ENCODE measurements around the gene ENPP6. TPM values are rescaled to one million over a fixed set of nuclear protein-coding genes. Genes with fewer than 3 reads are reported as not detected.
"Not testable (repeated sequence)": the region's sequence is repeated elsewhere in the genome, so short reads cannot be mapped to it uniquely, and the experiment has no call there.

Gene ENPP6
- total and polyA plus RNA-seq, 3 experiments from 2014 or later, result 0.04 to 0.07 TPM; not detected in 1

GRCh38 chr4:184148738-184149637 is 68.7 kb downstream of the ENPP6 start:
- ChIA-PET CTCF (no interaction called here), POLR2A (no interaction called here)
- no peak overlapping the region for H3K4me3 ChIP-seq (ENCODE audit: low read length)
- H3K36me3 ChIP-seq (ENCODE audit: insufficient read depth, low read length), result no peaks in the 10 kb centered on the region
- H3K4me3 Mint-ChIP-seq, result no peak overlapping the region
- no peaks in the 10 kb centered on the region for H3K4me1 ChIP-seq (ENCODE audit: insufficient read depth, low read length)
- no peaks in the 10 kb centered on the region for H3K4me1 Mint-ChIP-seq
- H3K27me3 Mint-ChIP-seq, result peaks cover 2 to 22% of the 10 kb centered on the region in 2 donors
- no peaks in the 10 kb centered on the region for H3K9me3 ChIP-seq (ENCODE audit: low read length)
- H3K27ac ChIP-seq (ENCODE audit: low read depth, low read length), result no peak overlapping the region
- no peak overlapping the region for H3K27ac Mint-ChIP-seq
- no peaks in the 10 kb centered on the region for H3K36me3 Mint-ChIP-seq
- H3K27me3 ChIP-seq (ENCODE audit: insufficient read depth, low read length, poor library complexity, severe bottlenecking), result no peaks in the 10 kb centered on the region
- no peak for DNase-seq
- H3K9me3 Mint-ChIP-seq, result peaks cover 0 to 2% (median 0%) of the 10 kb centered on the region in 5 donors

GRCh38 chr4:184147858-184148737 is 69.6 kb downstream of the ENPP6 start:
- POLR2A ChIA-PET, result no interaction called here
- H3K27ac Mint-ChIP-seq, result no peak overlapping the region
- no peak overlapping the region for H3K4me3 Mint-ChIP-seq
- Histone ChIP-seq H3K27me3 (ENCODE audit: insufficient read depth, low read length, poor library complexity, severe bottlenecking) (no peaks in the 10 kb centered on the region), H3K9me3 (ENCODE audit: low read length) (no peaks in the 10 kb centered on the region), H3K36me3 (ENCODE audit: insufficient read depth, low read length) (no peaks in the 10 kb centered on the region), H3K4me1 (ENCODE audit: insufficient read depth, low read length) (no peaks in the 10 kb centered on the region), H3K27ac (ENCODE audit: low read depth, low read length) (no peak overlapping the region), H3K4me3 (ENCODE audit: low read length) (no peak overlapping the region)
- no peaks in the 10 kb centered on the region for H3K4me1 Mint-ChIP-seq
- CTCF ChIA-PET, result no interaction called here
- no peaks in the 10 kb centered on the region for H3K36me3 Mint-ChIP-seq
- peaks cover 2 to 23% of the 10 kb centered on the region in 2 donors for H3K27me3 Mint-ChIP-seq
- no peak for DNase-seq
- H3K9me3 Mint-ChIP-seq, result peaks cover 0 to 4% (median 0%) of the 10 kb centered on the region in 5 donors

DNA sequence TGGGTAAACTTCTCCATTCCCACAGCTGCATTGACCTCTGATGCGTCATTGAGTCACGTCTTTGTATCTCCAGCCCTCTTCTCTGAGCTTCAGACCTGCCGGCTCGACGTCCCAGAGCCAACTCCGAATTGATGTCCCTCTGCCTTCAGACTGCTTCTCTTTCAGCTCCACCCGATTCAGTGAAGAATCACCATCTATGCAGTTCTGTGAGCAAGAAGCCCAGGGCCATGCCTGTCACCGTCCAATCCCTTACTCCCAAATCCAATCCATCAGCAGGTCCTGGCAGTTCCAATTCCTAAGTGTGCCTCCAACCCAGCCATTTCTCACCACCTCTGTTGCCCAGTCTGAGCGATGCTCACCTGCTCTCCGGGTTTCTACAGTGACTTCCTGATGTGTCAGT is 70.7 kb downstream of the ENPP6 start:
- POLR2A ChIA-PET, result no interaction called here
- CTCF ChIA-PET, result no interaction called here
- Histone ChIP-seq H3K27ac (ENCODE audit: low read depth, low read length) (no peak overlapping the region), H3K9me3 (ENCODE audit: low read length) (no peaks in the 10 kb centered on the region), H3K36me3 (ENCODE audit: insufficient read depth, low read length) (no peaks in the 10 kb centered on the region), H3K27me3 (ENCODE audit: insufficient read depth, low read length, poor library complexity, severe bottlenecking) (no peaks in the 10 kb centered on the region), H3K4me1 (ENCODE audit: insufficient read depth, low read length) (no peaks in the 10 kb centered on the region), H3K4me3 (ENCODE audit: low read length) (no peak overlapping the region)
- no peak for DNase-seq
- peaks cover 0 to 4% (median 0%) of the 10 kb centered on the region in 5 donors for H3K9me3 Mint-ChIP-seq
- H3K4me1 Mint-ChIP-seq, result no peaks in the 10 kb centered on the region
- peak overlapping the region in 2 of 8 donors; percentile 1 to 27 for H3K27ac Mint-ChIP-seq
- H3K27me3 Mint-ChIP-seq, result peaks cover 7 to 27% of the 10 kb centered on the region in 2 donors
- no peaks in the 10 kb centered on the region for H3K36me3 Mint-ChIP-seq
- H3K4me3 Mint-ChIP-seq, result no peak overlapping the region

DNA sequence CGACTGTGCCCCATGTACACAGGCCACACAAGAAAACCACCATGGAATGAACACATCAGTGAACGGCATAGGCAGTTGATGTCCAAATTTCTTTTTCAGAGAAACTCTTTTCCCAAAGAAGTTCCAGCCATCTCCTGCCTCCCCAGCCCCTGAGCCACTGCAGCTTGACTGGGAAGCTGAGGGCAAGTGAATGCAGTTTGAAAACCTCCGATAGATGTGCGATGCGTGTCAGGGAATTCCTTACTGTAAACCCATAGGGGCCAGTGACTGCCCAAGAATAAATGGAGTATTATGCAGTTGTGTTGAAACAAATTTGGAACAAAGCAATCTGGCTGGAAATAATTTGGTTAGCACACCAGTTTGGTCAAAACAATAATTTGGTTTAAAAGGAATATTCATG is 72.1 kb downstream of the ENPP6 start:
- Histone ChIP-seq H3K4me1 (ENCODE audit: insufficient read depth, low read length) (no peaks in the 10 kb centered on the region), H3K4me3 (ENCODE audit: low read length) (no peak overlapping the region), H3K36me3 (ENCODE audit: insufficient read depth, low read length) (no peaks in the 10 kb centered on the region), H3K27me3 (ENCODE audit: insufficient read depth, low read length, poor library complexity, severe bottlenecking) (no peaks in the 10 kb centered on the region), H3K27ac (ENCODE audit: low read depth, low read length) (no peak overlapping the region), H3K9me3 (ENCODE audit: low read length) (no peaks in the 10 kb centered on the region)
- Mint-ChIP-seq H3K27ac (no peak overlapping the region), H3K4me3 (no peak overlapping the region), H3K9me3 (peaks cover 0 to 10% (median 4%) of the 10 kb centered on the region in 5 donors), H3K27me3 (peaks cover 8 to 31% of the 10 kb centered on the region in 2 donors), H3K4me1 (no peaks in the 10 kb centered on the region), H3K36me3 (no peaks in the 10 kb centered on the region)
- ChIA-PET CTCF (no interaction called here), POLR2A (no interaction called here)
- DNase-seq, result no peak

- H3K4me1 ChIP-seq (ENCODE audit: insufficient read depth, low read length), result no peaks in the 10 kb centered on the region
- no peak for DNase-seq
- H3K4me1 Mint-ChIP-seq, result no peaks in the 10 kb centered on the region
- no peaks in the 10 kb centered on the region for H3K27me3 ChIP-seq (ENCODE audit: insufficient read depth, low read length, poor library complexity, severe bottlenecking)
- peaks cover 7 to 31% of the 10 kb centered on the region in 2 donors for H3K27me3 Mint-ChIP-seq
- ChIA-PET CTCF (no interaction called here), POLR2A (no interaction called here)
- no peak overlapping the region for H3K4me3 Mint-ChIP-seq
- no peaks in the 10 kb centered on the region for H3K36me3 ChIP-seq (ENCODE audit: insufficient read depth, low read length)
- no peaks in the 10 kb centered on the region for H3K9me3 ChIP-seq (ENCODE audit: low read length)
- H3K4me3 ChIP-seq (ENCODE audit: low read length), result no peak overlapping the region
- peaks cover 0 to under 1% (median 0%) of the 10 kb centered on the region in 3 donors for H3K36me3 Mint-ChIP-seq
- peaks cover 0 to 12% (median 3%) of the 10 kb centered on the region in 5 donors for H3K9me3 Mint-ChIP-seq
- no peak overlapping the region for H3K27ac ChIP-seq (ENCODE audit: low read depth, low read length)
- H3K27ac Mint-ChIP-seq, result peak overlapping the region in 1 of 8 donors; percentile 21
These were observed 73.7 kb downstream of the ENPP6 start for GRCh38 chr4:184143770-184144564.

- H3K27ac Mint-ChIP-seq, result no peak overlapping the region
- H3K4me3 Mint-ChIP-seq, result no peak overlapping the region
- POLR2A ChIA-PET, result no interaction called here
These were observed 75.3 kb downstream of the ENPP6 start for GRCh38 chr4:184142121-184143000.

DNA sequence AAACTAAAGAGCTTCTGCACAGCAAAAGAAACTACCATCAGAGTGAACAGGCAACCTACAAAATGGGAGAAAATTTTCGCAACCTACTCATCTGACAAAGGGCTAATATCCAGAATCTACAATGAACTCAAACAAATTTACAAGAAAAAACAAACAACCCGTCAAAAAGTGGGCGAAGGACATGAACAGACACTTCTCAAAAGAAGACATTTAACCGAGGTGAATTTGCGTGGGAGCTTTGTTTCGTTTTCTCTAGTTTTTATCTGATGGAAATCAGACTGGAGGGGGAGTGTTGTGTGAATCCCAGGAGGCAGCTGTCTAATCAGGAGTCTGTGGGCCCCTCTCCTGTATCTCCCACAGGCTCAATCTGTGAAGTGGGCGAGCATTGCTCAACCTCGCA is 76.8 kb downstream of the ENPP6 start:
- H3K36me3 ChIP-seq (ENCODE audit: insufficient read depth, low read length); H3K4me1 ChIP-seq (ENCODE audit: insufficient read depth, low read length); H3K4me1 Mint-ChIP-seq; H3K36me3 Mint-ChIP-seq; DNase-seq; CTCF ChIA-PET; POLR2A ChIA-PET; H3K4me3 Mint-ChIP-seq; H3K4me3 ChIP-seq (ENCODE audit: low read length); H3K27me3 ChIP-seq (ENCODE audit: insufficient read depth, low read length, poor library complexity, severe bottlenecking); H3K27ac ChIP-seq (ENCODE audit: low read depth, low read length); H3K9me3 ChIP-seq (ENCODE audit: low read length); H3K27ac Mint-ChIP-seq: not testable (repeated sequence)
- H3K27me3 Mint-ChIP-seq, result peaks cover 16 to 29% of the 10 kb centered on the region in 2 donors
- peaks cover 13 to 33% (median 16%) of the 10 kb centered on the region in 5 donors for H3K9me3 Mint-ChIP-seq

More at GRCh38 chr4:184142121-184143000, 75.3 kb downstream of the ENPP6 start:
- H3K27me3 ChIP-seq (ENCODE audit: insufficient read depth, low read length, poor library complexity, severe bottlenecking), result no peaks in the 10 kb centered on the region
- Mint-ChIP-seq H3K27me3 (peaks cover 13 to 28% of the 10 kb centered on the region in 2 donors), H3K36me3 (peaks cover 0 to 7% (median 0%) of the 10 kb centered on the region in 3 donors), H3K9me3 (peaks cover 4 to 22% (median 8%) of the 10 kb centered on the region in 5 donors), H3K4me1 (no peaks in the 10 kb centered on the region)
- no peaks in the 10 kb centered on the region for H3K4me1 ChIP-seq (ENCODE audit: insufficient read depth, low read length)
- H3K9me3 ChIP-seq (ENCODE audit: low read length), result no peaks in the 10 kb centered on the region
- DNase-seq, result no peak
- H3K4me3 ChIP-seq (ENCODE audit: low read length), result no peak overlapping the region
- no peaks in the 10 kb centered on the region for H3K36me3 ChIP-seq (ENCODE audit: insufficient read depth, low read length)
- H3K27ac ChIP-seq (ENCODE audit: low read depth, low read length), result no peak overlapping the region
- CTCF ChIA-PET, result interaction anchor here (1.5 kb wide), 1 partner anchor 29 kb away, joined by 3 read pairs; no protein-coding TSS in a partner anchor
